GM19099 (cell line): ENCODE results near the gene GON7.

Experiments
- POLR2A ChIP-seq: IDR thresholded peaks from 3 replicates; pipeline ENCODE4 v1.6.1; 2011; ENCODE audit warnings: low read depth; ENCODE audit not compliant: insufficient read length; ENCODE audit errors: extremely low read depth

GON7 gene

GRCh38 chr14:93207468-93208308 is 823 bp upstream of the GON7 start:
- TF ChIP-seq POLR2A, result no peak

DNA sequence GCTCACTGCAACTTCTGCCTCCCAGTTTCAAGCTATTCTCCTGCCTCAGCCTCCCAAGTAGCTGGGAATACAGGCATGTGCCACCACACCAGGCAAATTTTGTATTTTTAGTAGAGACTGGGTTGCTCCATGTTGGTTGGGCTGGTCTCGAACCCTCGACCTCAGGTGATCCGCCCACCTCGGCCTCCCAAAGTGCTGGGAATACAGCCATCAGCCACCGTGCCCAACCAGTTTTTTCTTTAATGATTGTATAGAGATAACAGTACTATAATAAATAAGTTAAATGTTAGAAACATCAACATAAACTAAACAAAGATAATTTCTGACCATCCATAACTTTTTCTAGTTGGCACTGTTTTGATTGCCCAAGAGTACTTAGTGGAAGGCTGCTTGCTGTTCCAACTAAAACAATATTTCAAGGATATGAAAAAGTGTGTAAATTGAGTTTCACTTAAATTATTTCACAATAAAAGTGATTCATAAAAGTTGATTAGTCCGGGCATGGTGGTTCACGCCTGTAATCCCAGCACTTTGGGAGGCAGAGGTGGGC is 5.6 kb downstream of the GON7 start:
- TF ChIP-seq POLR2A, result no peak

DNA sequence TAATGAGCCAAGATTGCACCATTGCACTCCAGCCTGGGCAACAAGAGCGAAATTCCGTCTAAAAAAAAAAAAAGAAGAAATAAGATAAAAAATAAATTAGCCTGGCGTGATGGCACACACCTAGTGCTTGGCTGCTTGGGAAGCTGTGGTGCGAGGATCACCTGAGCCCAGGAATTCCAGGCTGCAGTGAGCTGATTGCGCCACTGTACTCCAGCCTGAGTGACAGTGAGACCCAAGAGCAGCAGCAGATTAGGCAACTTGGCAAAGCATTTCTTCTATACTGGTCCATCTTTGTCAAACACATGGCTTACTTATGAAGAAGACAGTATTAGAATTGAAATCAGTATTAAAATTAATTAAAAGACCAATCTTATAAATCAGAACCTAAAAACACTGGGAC is 6.3 kb downstream of the GON7 start:
- no peak for TF ChIP-seq POLR2A

- no peak for TF ChIP-seq POLR2A
Observed at GRCh38 chr14:93199031-93199430, 7.8 kb downstream of the GON7 start.

DNA sequence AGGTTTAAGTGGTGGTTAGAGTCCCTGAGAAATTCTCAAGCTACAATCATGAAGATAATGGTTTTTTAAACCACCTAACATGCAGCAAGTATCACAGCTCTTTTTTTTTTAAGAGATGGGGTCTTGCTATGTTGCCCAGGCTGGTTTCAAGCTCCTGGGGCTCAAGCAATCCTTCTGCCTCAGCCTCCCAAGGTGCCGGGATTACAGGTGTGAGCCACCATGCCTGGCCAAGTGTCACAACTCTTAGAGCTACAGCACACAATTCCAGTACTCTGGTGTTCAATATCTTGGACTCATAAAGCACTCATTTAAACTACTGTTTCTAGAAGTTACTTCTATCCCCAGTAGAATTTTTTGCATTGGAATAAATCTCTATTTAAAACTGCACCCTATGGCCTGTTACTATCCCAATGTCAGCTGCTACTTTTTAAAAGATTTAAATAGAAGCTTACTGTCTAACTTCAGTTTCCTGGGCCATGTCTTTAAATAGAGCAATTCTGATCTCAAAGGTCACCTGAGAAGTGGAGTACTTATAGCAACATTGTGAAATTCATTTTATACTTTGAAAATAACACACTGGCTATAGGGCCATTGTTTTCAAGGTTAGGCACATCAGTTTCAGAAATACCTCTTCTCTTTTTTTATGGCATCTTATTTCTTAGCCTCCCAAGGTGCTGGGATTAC is 11.4 kb downstream of the GON7 start:
- no peak for TF ChIP-seq POLR2A

DNA sequence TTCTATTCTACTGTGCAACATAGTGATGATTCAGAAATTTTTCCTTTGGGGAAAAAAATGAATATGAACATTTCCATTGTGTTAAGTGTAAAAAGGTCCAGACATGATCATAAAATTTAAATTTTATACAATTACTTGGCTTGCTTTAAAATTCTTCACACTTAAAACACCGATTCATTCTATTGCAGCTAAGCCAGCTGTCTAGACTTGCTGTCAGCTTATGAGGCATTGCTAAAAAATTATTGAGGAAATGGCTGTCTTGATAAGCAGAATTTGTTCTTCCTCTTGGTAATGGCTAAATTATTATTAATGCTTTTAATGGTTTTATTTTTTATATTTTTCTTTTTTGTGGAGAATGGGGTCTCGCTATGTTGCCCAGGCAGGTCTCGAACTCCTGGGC is 19.9 kb downstream of the GON7 start:
- TF ChIP-seq POLR2A, result no peak

- TF ChIP-seq POLR2A, result no peak
Observed at GRCh38 chr14:93186466-93186865, 20.4 kb downstream of the GON7 start.

DNA sequence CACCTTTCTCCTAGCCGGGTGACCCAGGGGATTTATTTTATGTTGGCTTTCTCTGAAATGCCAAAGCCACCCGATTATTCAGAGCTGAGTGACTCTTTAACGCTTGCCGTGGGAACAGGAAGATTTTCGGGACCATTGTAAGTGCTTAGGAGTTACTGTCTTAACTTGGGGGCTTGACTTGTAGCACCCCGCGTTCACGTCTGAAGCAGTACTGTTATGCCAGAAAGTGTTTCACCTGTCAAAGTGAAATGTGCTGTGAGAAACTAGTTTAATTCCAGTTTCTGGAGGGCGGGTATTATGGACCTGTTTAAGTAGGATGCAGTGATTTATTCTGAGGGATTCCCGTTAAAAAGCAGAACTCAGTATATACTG is 21.5 kb downstream of the GON7 start:
- TF ChIP-seq POLR2A, result no peak

DNA sequence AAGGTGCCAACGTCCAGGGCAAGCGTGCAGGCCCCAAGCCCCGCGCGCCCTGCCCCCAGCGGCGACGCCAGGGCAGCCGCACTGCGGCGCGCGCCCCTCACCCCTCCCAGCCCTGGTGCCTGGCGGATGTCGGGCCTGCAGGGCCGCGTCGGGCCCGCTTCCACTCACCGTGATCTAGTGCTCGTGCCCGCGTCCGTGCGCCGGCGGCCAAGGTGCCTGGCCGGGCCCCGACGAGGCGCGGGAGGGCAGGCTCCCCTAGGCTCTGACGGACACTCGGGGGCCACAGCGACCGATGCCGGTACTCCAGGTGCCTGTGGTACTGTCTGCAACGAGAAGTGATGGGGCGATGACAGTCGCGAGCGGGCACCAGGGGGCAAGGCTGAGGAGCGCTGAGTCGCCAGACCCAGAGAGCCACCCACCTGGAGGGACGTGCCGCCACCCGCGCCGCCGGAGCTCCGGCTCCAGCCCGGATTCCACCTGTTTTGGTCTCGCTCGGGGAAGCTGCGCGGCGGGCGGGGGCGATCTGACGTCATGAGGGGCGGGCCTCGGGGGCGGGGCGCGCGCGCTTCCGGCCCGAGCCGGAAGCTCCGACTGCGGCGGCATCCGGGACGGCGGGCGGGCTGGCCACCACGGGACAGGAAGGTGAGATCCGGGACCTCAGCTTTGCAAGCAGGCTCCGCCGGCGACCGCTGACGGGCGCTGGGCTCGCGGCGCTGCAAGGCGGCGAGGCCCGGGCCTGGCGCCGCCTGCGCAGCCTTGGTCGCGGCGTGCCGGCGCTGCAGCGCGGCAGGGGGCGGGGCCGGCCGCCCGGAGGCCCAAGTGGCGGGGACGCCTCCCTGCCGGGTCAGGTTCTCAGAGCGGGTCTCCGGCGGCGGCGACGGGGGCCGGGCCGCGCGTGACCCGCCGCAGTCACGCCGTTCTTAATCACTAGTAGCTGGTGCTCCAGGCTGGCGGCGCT is 22.2 kb downstream of the GON7 start, which contains the start of the genes LYSET and MOAP1:
Gene LYSET (plus strand): TSS at position 927 of the 958 bp plus-strand sequence. CDS start 89 bp downstream, outside the sequence.
Gene MOAP1 (minus strand): TSS at position 507 of the 958 bp plus-strand sequence. CDS start 655 bp downstream, outside the sequence.
- TF ChIP-seq POLR2A, result peak; percentile 84

DNA sequence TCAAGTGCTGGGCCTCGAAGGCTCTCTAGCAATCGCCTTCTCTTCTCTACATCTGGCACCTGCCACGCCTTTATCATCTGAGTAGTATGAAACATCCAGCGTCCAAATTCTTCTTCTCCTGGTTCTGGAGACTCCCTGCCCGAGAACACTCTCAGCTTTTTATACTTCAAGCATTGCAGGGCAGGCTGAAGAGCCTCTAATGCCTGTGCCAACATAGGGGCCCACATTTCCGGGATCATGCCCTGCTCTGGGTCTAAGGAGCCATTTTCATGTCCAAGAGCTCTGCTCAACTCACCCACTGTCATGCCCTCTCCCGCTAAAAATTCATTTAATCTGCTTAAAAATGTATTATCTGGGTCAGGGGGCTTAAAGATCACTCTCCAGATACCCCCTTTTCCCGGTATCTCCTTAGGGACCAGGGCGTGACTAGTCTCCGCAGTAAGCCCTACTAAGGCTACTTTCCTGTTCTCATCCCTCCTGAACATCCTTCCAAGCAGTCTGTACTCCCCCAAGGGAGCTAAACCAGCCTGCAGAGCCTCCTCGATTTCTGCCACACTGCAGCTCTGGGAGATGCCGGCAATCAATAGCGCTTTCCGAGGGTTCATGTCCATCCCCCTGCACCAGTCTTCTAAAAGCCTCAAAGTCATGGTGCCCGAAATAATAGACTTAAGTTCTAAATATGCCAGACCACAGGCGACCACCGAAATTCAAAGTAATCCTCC is 23.1 kb downstream of the GON7 start:
- TF ChIP-seq POLR2A, result no peak

DNA sequence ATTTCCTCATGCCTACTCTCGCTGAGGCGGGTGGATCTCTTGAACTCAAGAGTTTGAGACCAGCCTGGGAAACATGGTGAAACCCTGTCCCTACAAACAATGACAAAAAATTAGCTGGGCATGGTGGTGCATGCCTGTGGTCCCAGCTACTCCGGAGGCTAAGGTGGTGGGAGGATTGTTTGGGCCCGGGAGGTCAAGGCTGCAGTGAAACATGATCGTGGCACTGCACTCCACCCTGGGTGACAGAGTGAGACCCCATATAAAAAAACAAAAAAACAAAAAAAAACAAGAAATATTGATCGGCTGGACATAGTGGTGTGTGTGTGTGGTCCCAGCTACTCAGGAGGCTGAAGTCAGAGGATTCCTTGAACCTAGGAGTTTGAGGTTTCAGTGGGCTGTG is 31.4 kb downstream of the GON7 start:
- TF ChIP-seq POLR2A, result no peak

- TF ChIP-seq POLR2A, result no peak
Observed at GRCh38 chr14:93173943-93174395, 32.9 kb downstream of the GON7 start.

GRCh38 chr14:93171376-93171775 is 35.5 kb downstream of the GON7 start:
- no peak for TF ChIP-seq POLR2A

GRCh38 chr14:93163564-93163963 is 43.3 kb downstream of the GON7 start:
- TF ChIP-seq POLR2A, result no peak

DNA sequence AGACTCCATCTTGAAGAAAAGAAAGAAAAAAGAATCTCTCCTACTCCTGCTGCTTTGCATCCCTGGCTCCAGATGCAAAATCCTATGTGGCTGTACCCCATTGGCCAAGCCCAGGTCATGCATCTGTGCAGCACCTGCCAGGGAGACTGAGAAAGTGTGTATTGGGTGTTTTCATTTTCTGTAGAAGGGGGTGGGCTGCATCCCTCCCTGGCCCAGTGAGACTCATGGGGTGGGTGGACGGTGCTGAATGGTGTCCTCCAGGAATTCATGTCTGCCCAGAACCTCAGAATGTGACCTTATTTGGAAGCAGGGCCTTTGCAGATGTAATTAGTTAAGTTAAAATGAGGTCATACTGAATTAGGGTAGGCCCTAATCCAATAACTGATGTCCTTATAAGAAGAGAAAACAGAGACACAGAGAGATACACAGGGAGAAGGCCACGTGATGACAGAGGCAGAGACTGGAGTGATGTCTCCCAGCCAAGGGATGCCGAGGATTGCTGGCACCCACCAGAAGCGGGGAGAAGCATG is 45.4 kb downstream of the GON7 start:
- no peak for TF ChIP-seq POLR2A
